Transverse colon (tissue), 3 donors: ENCODE results near the gene PRKCA.

ENCODE experiments used
- POLR2A ChIP-seq: fragments of 450-650 bp; IDR thresholded peaks from one replicate; pipeline ENCODE4 v1.6.1; 2016; ENCODE audit warnings: antibody characterized with exemption, mild to moderate bottlenecking, moderate library complexity
- TF ChIP-seq, protein P1 (sequence below), 5 experiments: fragments of 200-600 bp in 3 of 5; fragments of 450-650 bp in 2 of 5; sonication (generic) in 3 of 5; IDR thresholded peaks; 1 replicate in 2 of 5; 2 replicates in 3 of 5; pipeline ENCODE4 v1.5.1; 2016 to 2017; ENCODE audit warnings: antibody characterized with exemption in 5 of 5, inconsistent platforms in 3 of 5, mild to moderate bottlenecking in 2 of 5, moderate library complexity in 1 of 5

DNA sequence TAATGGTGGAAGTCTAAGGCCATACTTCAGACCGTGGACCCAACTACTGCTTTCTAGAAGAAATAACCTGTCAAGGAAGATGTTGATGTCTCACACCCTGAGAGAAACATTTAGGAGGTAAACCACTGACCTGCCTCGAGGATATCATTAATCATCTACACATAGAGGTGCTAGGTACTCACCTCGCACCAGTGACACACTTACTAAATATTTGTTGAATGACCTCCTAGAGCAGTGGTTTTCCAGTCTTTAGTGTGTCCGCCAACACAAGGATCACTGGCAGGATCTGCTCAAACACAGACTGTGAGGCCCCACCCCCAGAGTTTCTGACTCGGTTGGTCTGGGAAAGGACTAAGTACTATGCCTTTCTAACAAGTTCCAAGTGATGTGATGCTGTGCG is 335.1 kb downstream of the PRKCA start:
- TF ChIP-seq, protein P1, sequence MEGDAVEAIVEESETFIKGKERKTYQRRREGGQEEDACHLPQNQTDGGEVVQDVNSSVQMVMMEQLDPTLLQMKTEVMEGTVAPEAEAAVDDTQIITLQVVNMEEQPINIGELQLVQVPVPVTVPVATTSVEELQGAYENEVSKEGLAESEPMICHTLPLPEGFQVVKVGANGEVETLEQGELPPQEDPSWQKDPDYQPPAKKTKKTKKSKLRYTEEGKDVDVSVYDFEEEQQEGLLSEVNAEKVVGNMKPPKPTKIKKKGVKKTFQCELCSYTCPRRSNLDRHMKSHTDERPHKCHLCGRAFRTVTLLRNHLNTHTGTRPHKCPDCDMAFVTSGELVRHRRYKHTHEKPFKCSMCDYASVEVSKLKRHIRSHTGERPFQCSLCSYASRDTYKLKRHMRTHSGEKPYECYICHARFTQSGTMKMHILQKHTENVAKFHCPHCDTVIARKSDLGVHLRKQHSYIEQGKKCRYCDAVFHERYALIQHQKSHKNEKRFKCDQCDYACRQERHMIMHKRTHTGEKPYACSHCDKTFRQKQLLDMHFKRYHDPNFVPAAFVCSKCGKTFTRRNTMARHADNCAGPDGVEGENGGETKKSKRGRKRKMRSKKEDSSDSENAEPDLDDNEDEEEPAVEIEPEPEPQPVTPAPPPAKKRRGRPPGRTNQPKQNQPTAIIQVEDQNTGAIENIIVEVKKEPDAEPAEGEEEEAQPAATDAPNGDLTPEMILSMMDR (IDR thresholded peaks at IDR 0.05): no peak
- no peak for TF ChIP-seq POLR2A
